Ishikawa (cell line): ENCODE data around the gene ARSD.

ENCODE experiments used
- CEBPB ChIP-seq: IDR thresholded peaks from 2 replicates; pipeline ENCODE4 v1.6.1; 2012
- CREB1 ChIP-seq: IDR thresholded peaks from 2 replicates; pipeline ENCODE4 v1.6.1; 2012; ENCODE audit warnings: low read depth
- EGR1 ChIP-seq: IDR thresholded peaks from 2 replicates; pipeline ENCODE4 v1.6.1; 2012
- EP300 ChIP-seq: IDR thresholded peaks from 2 replicates; pipeline ENCODE4 v1.6.1; 2012; ENCODE audit warnings: borderline replicate concordance
- FOXM1 ChIP-seq: IDR thresholded peaks from 2 replicates; pipeline ENCODE4 v1.6.1; 2012; ENCODE audit warnings: low read depth, borderline replicate concordance
- MAX ChIP-seq: IDR thresholded peaks from 2 replicates; pipeline ENCODE4 v1.6.1; 2012
- NFIC ChIP-seq: IDR thresholded peaks from 2 replicates; pipeline ENCODE4 v1.6.1; 2012
- RAD21 ChIP-seq: IDR thresholded peaks from 2 replicates; pipeline ENCODE4 v1.6.1; 2012; ENCODE audit warnings: low read depth
- REST ChIP-seq: IDR thresholded peaks from 2 replicates; pipeline ENCODE4 v1.6.1; 2012; ENCODE audit warnings: low read depth, mild to moderate bottlenecking
- TAF1 ChIP-seq: IDR thresholded peaks from 2 replicates; pipeline ENCODE4 v1.6.1; 2012; ENCODE audit warnings: low read depth, mild to moderate bottlenecking
- TCF12 ChIP-seq: IDR thresholded peaks from 2 replicates; pipeline ENCODE4 v1.6.1; 2012; ENCODE audit warnings: low read depth
- TEAD4 ChIP-seq: IDR thresholded peaks from 2 replicates; pipeline ENCODE4 v1.6.1; 2012
- USF1 ChIP-seq: IDR thresholded peaks from 2 replicates; pipeline ENCODE4 v1.6.1; 2012
- YY1 ChIP-seq: IDR thresholded peaks from 2 replicates; pipeline ENCODE4 v1.6.1; 2012; ENCODE audit warnings: low read depth
- ZBTB7A ChIP-seq: IDR thresholded peaks from 2 replicates; pipeline ENCODE4 v1.6.1; 2012; ENCODE audit warnings: low read depth

ARSD gene

GRCh38 chrX:2962381-2962780 lies 33.2 kb upstream of the ARSD start:
- TF ChIP-seq NFIC, result no peak
- TF ChIP-seq CEBPB, result no peak
- no peak for TF ChIP-seq RAD21
- no peak for TF ChIP-seq TCF12
- no peak for TF ChIP-seq USF1
- no peak for TF ChIP-seq TEAD4
- no peak for TF ChIP-seq FOXM1
- TF ChIP-seq ZBTB7A, result no peak
- TF ChIP-seq YY1, result no peak
- no peak for TF ChIP-seq EGR1
- no peak for TF ChIP-seq EP300
- no peak for TF ChIP-seq REST
- no peak for TF ChIP-seq CREB1
- TF ChIP-seq MAX, result no peak
- no peak for TF ChIP-seq TAF1

- TF ChIP-seq CREB1 (no peak), ZBTB7A (no peak), TCF12 (no peak), EP300 (no peak)
Measured at GRCh38 chrX:2960861-2961515, 31.8 kb upstream of the ARSD start.

- TF ChIP-seq CEBPB (no peak), TAF1 (no peak)
Measured at GRCh38 chrX:2958199-2958598, 29.1 kb upstream of the ARSD start.

- no peak for TF ChIP-seq ZBTB7A
- TF ChIP-seq RAD21, result no peak
- no peak for TF ChIP-seq YY1
- no peak for TF ChIP-seq CEBPB
- TF ChIP-seq USF1, result no peak
- no peak for TF ChIP-seq TAF1
- no peak for TF ChIP-seq REST
- TF ChIP-seq FOXM1, result no peak
- TF ChIP-seq EGR1, result no peak
- TF ChIP-seq EP300, result no peak
- no peak for TF ChIP-seq TEAD4
- TF ChIP-seq TCF12, result no peak
- no peak for TF ChIP-seq NFIC
- no peak for TF ChIP-seq MAX
- no peak for TF ChIP-seq CREB1
Measured at GRCh38 chrX:2955838-2956237, 26.7 kb upstream of the ARSD start.

- TF ChIP-seq FOXM1 (no peak), REST (no peak), MAX (no peak), USF1 (no peak), CEBPB (no peak), EP300 (no peak), TCF12 (no peak), CREB1 (no peak), TEAD4 (no peak), RAD21 (no peak), NFIC (no peak), ZBTB7A (no peak), EGR1 (no peak), YY1 (no peak), TAF1 (no peak)
Measured at GRCh38 chrX:2955281-2955680, 26.1 kb upstream of the ARSD start.
